NOMO-1 treated with dmso at 0.1 percent for 144 hours (cell line): ENCODE results near the gene TMEM163.
"Not testable (repeated sequence)": the region's sequence is repeated elsewhere in the genome, so short reads cannot be mapped to it uniquely, and the experiment has no call there.

ENCODE experiments used
- DNase-seq: peaks from one replicate; lab custom pipeline; 2025; ENCODE audit not compliant: unreplicated experiment; lab: John Stamatoyannopoulos, UW

The TMEM163 gene

GRCh38 chr2:134540990-134541389 lies 177.8 kb downstream of the TMEM163 start:
- DNase-seq: no peak

- DNase-seq: no peak
These were observed 178.8 kb downstream of the TMEM163 start for GRCh38 chr2:134539981-134540380.

- no peak for DNase-seq
These were observed 181.1 kb downstream of the TMEM163 start for GRCh38 chr2:134537702-134538101.

- no peak for DNase-seq
These were observed 181.7 kb downstream of the TMEM163 start for GRCh38 chr2:134537121-134537520.

GRCh38 chr2:134536296-134536695 lies 182.5 kb downstream of the TMEM163 start:
- no peak for DNase-seq

- DNase-seq: no peak
These were observed 186.3 kb downstream of the TMEM163 start for GRCh38 chr2:134532537-134532936.

- DNase-seq: no peak
These were observed 191.4 kb downstream of the TMEM163 start for GRCh38 chr2:134527381-134527780.

- no peak for DNase-seq
These were observed 196.0 kb downstream of the TMEM163 start for GRCh38 chr2:134522496-134523455.

GRCh38 chr2:134518101-134518500 lies 200.7 kb downstream of the TMEM163 start:
- no peak for DNase-seq

GRCh38 chr2:134515137-134515536 lies 203.7 kb downstream of the TMEM163 start:
- no peak for DNase-seq

- DNase-seq: no peak
These were observed 205.4 kb downstream of the TMEM163 start for GRCh38 chr2:134513465-134513804.

- no peak for DNase-seq
These were observed 205.9 kb downstream of the TMEM163 start for GRCh38 chr2:134512734-134513464.

GRCh38 chr2:134508391-134508790 lies 210.4 kb downstream of the TMEM163 start:
- no peak for DNase-seq

- no peak for DNase-seq
These were observed 211.1 kb downstream of the TMEM163 start for GRCh38 chr2:134507697-134508096.

GRCh38 chr2:134507159-134507558 lies 211.6 kb downstream of the TMEM163 start:
- not testable (repeated sequence) for DNase-seq

- DNase-seq: no peak
These were observed 213.4 kb downstream of the TMEM163 start for GRCh38 chr2:134505446-134505845.

- DNase-seq: no peak
These were observed 214.0 kb downstream of the TMEM163 start for GRCh38 chr2:134504586-134505336.

- DNase-seq: no peak
These were observed 216.7 kb downstream of the TMEM163 start for GRCh38 chr2:134502104-134502503.

GRCh38 chr2:134501476-134502091 lies 217.2 kb downstream of the TMEM163 start:
- DNase-seq: no peak

GRCh38 chr2:134500211-134500935 lies 218.4 kb downstream of the TMEM163 start:
- DNase-seq: no peak
